ENCODE measurements around the gene MTURN.
"Not testable (repeated sequence)": the region's sequence is repeated elsewhere in the genome, so short reads cannot be mapped to it uniquely, and the experiment has no call there.

Gene MTURN

DNA sequence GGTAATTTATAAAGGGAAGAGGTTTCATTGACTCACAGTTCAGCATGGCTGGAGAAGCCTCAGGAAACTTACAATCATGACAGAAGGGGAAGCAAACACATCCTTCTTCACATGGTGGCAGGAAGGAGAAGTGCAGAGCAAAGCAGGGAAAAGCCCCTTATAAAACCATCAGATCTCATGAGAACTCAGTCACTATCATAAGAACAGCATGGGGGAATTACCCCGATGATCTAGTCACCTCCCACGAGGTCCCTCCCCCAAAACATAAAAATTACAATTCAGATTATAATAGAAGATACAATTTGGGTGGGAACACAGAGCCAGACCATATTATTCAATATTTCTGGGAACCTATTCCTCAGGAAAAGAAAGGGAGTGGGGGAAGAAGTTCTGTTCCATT, 53.6 kb downstream of the MTURN start:
- not testable (repeated sequence) for H3K23ac ChIP-seq (ENCODE audit: low read depth, low read length, poor library complexity); H2AFZ ChIP-seq (ENCODE audit: low read length); H3K4me1 ChIP-seq (ENCODE audit: control insufficient read depth in 2 of 2, insufficient read depth in 1 of 2, low read depth in 1 of 2, low read length in 2 of 2); H3K27me3 ChIP-seq (ENCODE audit: control insufficient read depth in 3 of 3, insufficient read depth in 3 of 3, low read depth in 1 of 3, low read length in 3 of 3); H3K9me3 ChIP-seq (replicated peaks in 1 of 2; ENCODE audit: control insufficient read depth in 2 of 2, insufficient read depth in 1 of 2, low read depth in 1 of 2, low read length in 2 of 2); H3K4ac ChIP-seq (ENCODE audit: low read length); H3K4me2 ChIP-seq (ENCODE audit: insufficient read depth, low read length, poor library complexity, severe bottlenecking); DNase-seq (ENCODE audit: low spot score); H4K8ac ChIP-seq (ENCODE audit: low read depth, low read length); H3K14ac ChIP-seq (ENCODE audit: low read length); H3K18ac ChIP-seq (ENCODE audit: low read length); H2AK5ac ChIP-seq (ENCODE audit: low read depth, low read length); H2BK12ac ChIP-seq (ENCODE audit: low read length); H3K36me3 ChIP-seq (replicated peaks in 1 of 2; ENCODE audit: control insufficient read depth in 2 of 2, insufficient read depth in 2 of 2, low read length in 2 of 2); H3K4me3 ChIP-seq (ENCODE audit: low read length in 2 of 2); H3K9ac ChIP-seq (ENCODE audit: low read depth, low read length, poor library complexity); H3K79me1 ChIP-seq (ENCODE audit: low read depth, low read length); H4K91ac ChIP-seq (ENCODE audit: low read depth, low read length, poor library complexity); H2BK5ac ChIP-seq (ENCODE audit: low read length); H2BK15ac ChIP-seq (ENCODE audit: low read length); H2BK120ac ChIP-seq (ENCODE audit: low read depth, low read length)
- H3K27ac ChIP-seq (replicated peaks; ENCODE audit: low read length), result peak overlapping the region; percentile 57
- WGBS, 2 donors (ENCODE audit: extremely low coverage in 2 of 2, insufficient read length in 2 of 2, insufficient replicate concordance in 1 of 2), result no CpG with 5 or more reads among the region's 2 CpGs

DNA sequence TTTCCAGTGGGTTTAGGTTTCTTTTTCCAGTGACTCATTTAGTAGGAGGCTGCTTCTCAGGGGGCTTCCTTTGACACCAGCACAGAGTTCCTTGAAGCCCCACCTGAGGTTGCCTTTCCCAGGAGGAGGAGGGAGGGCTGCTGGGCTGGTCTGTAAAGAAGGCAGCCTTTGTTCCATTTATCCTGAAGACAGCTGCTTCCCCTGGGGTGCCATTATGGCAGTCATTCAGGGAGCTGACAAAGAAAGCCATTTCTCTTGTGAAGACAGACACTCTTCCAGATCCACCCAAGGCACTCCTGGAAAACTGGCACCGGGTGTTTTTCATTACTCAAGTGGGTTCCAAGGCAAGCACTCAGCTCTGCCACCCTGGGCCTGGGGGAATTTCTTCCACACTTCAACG, 54.0 kb downstream of the MTURN start:
- no peak overlapping the region for H3K4ac ChIP-seq (ENCODE audit: low read length)
- H3K36me3 ChIP-seq (replicated peaks in 1 of 2; ENCODE audit: control insufficient read depth in 2 of 2, insufficient read depth in 2 of 2, low read length in 2 of 2), result no peaks in the 10 kb centered on the region
- H2BK12ac ChIP-seq (ENCODE audit: low read length), result no peak overlapping the region
- H2BK15ac ChIP-seq (ENCODE audit: low read length), result no peak overlapping the region
- H2BK120ac ChIP-seq (ENCODE audit: low read depth, low read length), result no peak overlapping the region
- no peaks in the 10 kb centered on the region for H3K79me1 ChIP-seq (ENCODE audit: low read depth, low read length)
- H3K27me3 ChIP-seq (ENCODE audit: control insufficient read depth in 3 of 3, insufficient read depth in 3 of 3, low read depth in 1 of 3, low read length in 3 of 3), result no peaks in the 10 kb centered on the region
- no peak overlapping the region for H3K18ac ChIP-seq (ENCODE audit: low read length)
- H3K4me1 ChIP-seq (ENCODE audit: control insufficient read depth in 2 of 2, insufficient read depth in 1 of 2, low read depth in 1 of 2, low read length in 2 of 2), result peaks cover 0 to 3% of the 10 kb centered on the region in 2 donors
- H3K9ac ChIP-seq (ENCODE audit: low read depth, low read length, poor library complexity), result no peak overlapping the region
- H3K27ac ChIP-seq (replicated peaks; ENCODE audit: low read length), result peak overlapping the region; percentile 57
- no peak overlapping the region for H4K8ac ChIP-seq (ENCODE audit: low read depth, low read length)
- H2BK5ac ChIP-seq (ENCODE audit: low read length), result no peak overlapping the region
- no peak overlapping the region for H3K4me2 ChIP-seq (ENCODE audit: insufficient read depth, low read length, poor library complexity, severe bottlenecking)
- no CpG with 5 or more reads among the region's 2 CpGs for WGBS, 2 donors (ENCODE audit: extremely low coverage in 2 of 2, insufficient read length in 2 of 2, insufficient replicate concordance in 1 of 2)
- H4K91ac ChIP-seq (ENCODE audit: low read depth, low read length, poor library complexity), result no peak overlapping the region
- no peak overlapping the region for H2AK5ac ChIP-seq (ENCODE audit: low read depth, low read length)
- peaks cover 5 to 6% of the 10 kb centered on the region in 2 donors for H3K9me3 ChIP-seq (replicated peaks in 1 of 2; ENCODE audit: control insufficient read depth in 2 of 2, insufficient read depth in 1 of 2, low read depth in 1 of 2, low read length in 2 of 2)
- no peak for DNase-seq (ENCODE audit: low spot score)
- no peak overlapping the region for H3K23ac ChIP-seq (ENCODE audit: low read depth, low read length, poor library complexity)
- no peak overlapping the region for H2AFZ ChIP-seq (ENCODE audit: low read length)
- H3K14ac ChIP-seq (ENCODE audit: low read length), result no peak overlapping the region
- no peak overlapping the region for H3K4me3 ChIP-seq (ENCODE audit: low read length in 2 of 2)

DNA sequence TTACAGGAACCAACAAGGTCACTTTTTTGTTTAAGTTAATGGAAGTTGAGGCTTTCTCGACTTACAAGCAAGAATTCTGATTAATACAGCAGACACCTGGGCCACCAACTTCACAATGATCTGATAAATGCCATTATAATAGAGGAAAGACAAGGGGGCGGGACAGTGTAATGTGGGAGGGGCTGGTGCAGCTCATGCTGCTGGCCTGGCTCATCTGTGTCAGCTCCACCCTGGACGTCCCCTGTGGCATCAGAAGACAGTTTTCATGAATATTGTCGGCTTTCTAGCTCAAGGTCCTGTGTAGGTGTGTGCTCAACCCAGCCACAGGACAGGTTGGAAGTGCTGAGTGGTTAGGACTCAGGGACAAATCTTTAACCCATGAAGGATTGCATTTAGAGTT, 57.0 kb downstream of the MTURN start:
- no peak overlapping the region for H2AFZ ChIP-seq (ENCODE audit: low read length)
- H3K27me3 ChIP-seq (ENCODE audit: control insufficient read depth in 3 of 3, insufficient read depth in 3 of 3, low read depth in 1 of 3, low read length in 3 of 3), result no peaks in the 10 kb centered on the region
- H3K14ac ChIP-seq (ENCODE audit: low read length), result no peak overlapping the region
- no peak overlapping the region for H3K4ac ChIP-seq (ENCODE audit: low read length)
- no peak overlapping the region for H3K4me2 ChIP-seq (ENCODE audit: insufficient read depth, low read length, poor library complexity, severe bottlenecking)
- H3K4me3 ChIP-seq (ENCODE audit: low read length in 2 of 2), result no peak overlapping the region
- H2BK5ac ChIP-seq (ENCODE audit: low read length), result no peak overlapping the region
- H3K27ac ChIP-seq (replicated peaks; ENCODE audit: low read length), result no peak overlapping the region
- peaks cover 0 to 3% of the 10 kb centered on the region in 2 donors for H3K4me1 ChIP-seq (ENCODE audit: control insufficient read depth in 2 of 2, insufficient read depth in 1 of 2, low read depth in 1 of 2, low read length in 2 of 2)
- H3K79me1 ChIP-seq (ENCODE audit: low read depth, low read length), result no peaks in the 10 kb centered on the region
- no peak overlapping the region for H2BK120ac ChIP-seq (ENCODE audit: low read depth, low read length)
- H2AK5ac ChIP-seq (ENCODE audit: low read depth, low read length), result no peak overlapping the region
- H3K9ac ChIP-seq (ENCODE audit: low read depth, low read length, poor library complexity), result no peak overlapping the region
- H3K9me3 ChIP-seq (replicated peaks in 1 of 2; ENCODE audit: control insufficient read depth in 2 of 2, insufficient read depth in 1 of 2, low read depth in 1 of 2, low read length in 2 of 2), result peaks cover 22 to 23% of the 10 kb centered on the region in 2 donors
- no peak for DNase-seq (ENCODE audit: low spot score)
- WGBS, 2 donors (ENCODE audit: extremely low coverage in 2 of 2, insufficient read length in 2 of 2, insufficient replicate concordance in 1 of 2), result no CpG with 5 or more reads among the region's 4 CpGs
- H3K18ac ChIP-seq (ENCODE audit: low read length), result no peak overlapping the region
- H2BK15ac ChIP-seq (ENCODE audit: low read length), result no peak overlapping the region
- H4K91ac ChIP-seq (ENCODE audit: low read depth, low read length, poor library complexity), result no peak overlapping the region
- H4K8ac ChIP-seq (ENCODE audit: low read depth, low read length), result no peak overlapping the region
- no peaks in the 10 kb centered on the region for H3K36me3 ChIP-seq (replicated peaks in 1 of 2; ENCODE audit: control insufficient read depth in 2 of 2, insufficient read depth in 2 of 2, low read length in 2 of 2)
- no peak overlapping the region for H3K23ac ChIP-seq (ENCODE audit: low read depth, low read length, poor library complexity)
- no peak overlapping the region for H2BK12ac ChIP-seq (ENCODE audit: low read length)

DNA sequence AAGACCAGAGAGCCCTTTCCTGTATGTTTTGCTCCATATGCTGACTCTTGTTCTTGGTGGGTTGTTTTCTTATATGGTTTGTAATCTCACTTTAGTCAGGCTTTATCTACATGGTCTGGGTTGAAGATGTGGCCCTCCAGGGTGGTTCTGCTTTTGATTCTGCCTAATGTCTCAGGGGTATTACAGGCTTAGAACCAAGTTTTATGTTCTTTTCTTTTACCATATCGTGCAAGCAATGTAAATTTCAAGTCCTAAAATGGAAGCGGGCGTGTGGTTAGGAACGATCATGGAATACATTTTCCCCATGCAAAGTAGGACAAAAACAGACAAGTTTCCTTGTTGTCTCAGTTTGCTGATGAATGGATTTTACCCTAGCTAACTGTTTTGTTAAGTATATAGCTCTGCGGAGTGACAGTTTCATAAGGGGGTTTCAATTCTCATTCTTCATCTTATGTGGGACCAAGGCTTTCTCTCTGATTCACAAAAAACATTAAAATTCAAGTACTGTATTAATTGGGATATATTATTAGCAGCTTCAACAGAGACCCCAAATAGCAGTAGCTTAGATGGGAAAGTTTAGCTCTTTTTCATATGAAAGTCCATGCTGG, 58.7 kb downstream of the MTURN start:
- no peak for DNase-seq (ENCODE audit: low spot score)
- H3K4ac ChIP-seq (ENCODE audit: low read length), result no peak overlapping the region
- no peak overlapping the region for H2AK5ac ChIP-seq (ENCODE audit: low read depth, low read length)
- no peaks in the 10 kb centered on the region for H3K79me1 ChIP-seq (ENCODE audit: low read depth, low read length)
- peaks cover 26 to 27% of the 10 kb centered on the region in 2 donors for H3K9me3 ChIP-seq (replicated peaks in 1 of 2; ENCODE audit: control insufficient read depth in 2 of 2, insufficient read depth in 1 of 2, low read depth in 1 of 2, low read length in 2 of 2)
- no CpG with 5 or more reads among the region's 5 CpGs for WGBS, 2 donors (ENCODE audit: extremely low coverage in 2 of 2, insufficient read length in 2 of 2, insufficient replicate concordance in 1 of 2)
- no peak overlapping the region for H2AFZ ChIP-seq (ENCODE audit: low read length)
- no peak overlapping the region for H3K27ac ChIP-seq (replicated peaks; ENCODE audit: low read length)
- H3K4me2 ChIP-seq (ENCODE audit: insufficient read depth, low read length, poor library complexity, severe bottlenecking), result no peak overlapping the region
- no peak overlapping the region for H2BK120ac ChIP-seq (ENCODE audit: low read depth, low read length)
- H4K8ac ChIP-seq (ENCODE audit: low read depth, low read length), result no peak overlapping the region
- no peak overlapping the region for H3K9ac ChIP-seq (ENCODE audit: low read depth, low read length, poor library complexity)
- no peak overlapping the region for H3K14ac ChIP-seq (ENCODE audit: low read length)
- no peak overlapping the region for H2BK12ac ChIP-seq (ENCODE audit: low read length)
- no peak overlapping the region for H2BK15ac ChIP-seq (ENCODE audit: low read length)
- H3K27me3 ChIP-seq (ENCODE audit: control insufficient read depth in 3 of 3, insufficient read depth in 3 of 3, low read depth in 1 of 3, low read length in 3 of 3), result no peaks in the 10 kb centered on the region
- H2BK5ac ChIP-seq (ENCODE audit: low read length), result no peak overlapping the region
- H3K4me3 ChIP-seq (ENCODE audit: low read length in 2 of 2), result no peak overlapping the region
- no peaks in the 10 kb centered on the region for H3K36me3 ChIP-seq (replicated peaks in 1 of 2; ENCODE audit: control insufficient read depth in 2 of 2, insufficient read depth in 2 of 2, low read length in 2 of 2)
- H3K18ac ChIP-seq (ENCODE audit: low read length), result no peak overlapping the region
- peaks cover 0 to 3% of the 10 kb centered on the region in 2 donors for H3K4me1 ChIP-seq (ENCODE audit: control insufficient read depth in 2 of 2, insufficient read depth in 1 of 2, low read depth in 1 of 2, low read length in 2 of 2)
- H4K91ac ChIP-seq (ENCODE audit: low read depth, low read length, poor library complexity), result no peak overlapping the region
- no peak overlapping the region for H3K23ac ChIP-seq (ENCODE audit: low read depth, low read length, poor library complexity)

Measured in neuronal stem cell (in vitro differentiated cells).